Activated CD4-positive, alpha-beta T cell treated with anti-CD3 and anti-CD28 coated beads for 4 hours (primary cell): ENCODE measurements around the gene NTNG1.

ENCODE experiments used
- DNase-seq, 2 donors: peaks; one replicate each; pipeline ENCODE4 v3.0.0-alpha.2; 2020

The NTNG1 gene

GRCh38 chr1:107344268-107344760 is 203.5 kb downstream of the NTNG1 start:
- no peak for DNase-seq

- no peak for DNase-seq
These were observed 204.0 kb downstream of the NTNG1 start for GRCh38 chr1:107344836-107345235.

GRCh38 chr1:107352850-107353249 is 212.0 kb downstream of the NTNG1 start:
- DNase-seq: no peak

- no peak for DNase-seq
These were observed 216.5 kb downstream of the NTNG1 start for GRCh38 chr1:107357376-107357775.

GRCh38 chr1:107358619-107359327 is 217.9 kb downstream of the NTNG1 start:
- no peak for DNase-seq

- DNase-seq: no peak
These were observed 218.8 kb downstream of the NTNG1 start for GRCh38 chr1:107359472-107360241.

GRCh38 chr1:107362468-107363140 is 221.8 kb downstream of the NTNG1 start:
- DNase-seq: no peak

- DNase-seq: no peak
These were observed 222.3 kb downstream of the NTNG1 start for GRCh38 chr1:107363154-107363553.

- DNase-seq: no peak
These were observed 224.8 kb downstream of the NTNG1 start for GRCh38 chr1:107365527-107366240.

- no peak for DNase-seq
These were observed 237.6 kb downstream of the NTNG1 start for GRCh38 chr1:107378426-107378825.

GRCh38 chr1:107378866-107379265 is 238.0 kb downstream of the NTNG1 start:
- DNase-seq: no peak

- DNase-seq: no peak
These were observed 239.0 kb downstream of the NTNG1 start for GRCh38 chr1:107379826-107380225.

GRCh38 chr1:107389410-107390396 is 248.9 kb downstream of the NTNG1 start:
- no peak for DNase-seq

- DNase-seq: no peak
These were observed 253.5 kb downstream of the NTNG1 start for GRCh38 chr1:107394301-107394700.

GRCh38 chr1:107401704-107402103 is 260.9 kb downstream of the NTNG1 start:
- DNase-seq: no peak

GRCh38 chr1:107404756-107405155 is 263.9 kb downstream of the NTNG1 start:
- no peak for DNase-seq

GRCh38 chr1:107405236-107405635 is 264.4 kb downstream of the NTNG1 start:
- DNase-seq: no peak

- no peak for DNase-seq
These were observed 266.2 kb downstream of the NTNG1 start for GRCh38 chr1:107407011-107407410.

- DNase-seq: no peak
These were observed 272.7 kb downstream of the NTNG1 start for GRCh38 chr1:107413546-107413945.

GRCh38 chr1:107413951-107414350 is 273.1 kb downstream of the NTNG1 start:
- DNase-seq: no peak

- DNase-seq: no peak
These were observed 273.7 kb downstream of the NTNG1 start for GRCh38 chr1:107414550-107414949.

GRCh38 chr1:107415241-107415640 is 274.4 kb downstream of the NTNG1 start:
- DNase-seq: no peak
